Measurements from ENCODE around the gene RPN1.
"Not testable (repeated sequence)": the region's sequence is repeated elsewhere in the genome, so short reads cannot be mapped to it uniquely, and the experiment has no call there.

RPN1 gene

DNA sequence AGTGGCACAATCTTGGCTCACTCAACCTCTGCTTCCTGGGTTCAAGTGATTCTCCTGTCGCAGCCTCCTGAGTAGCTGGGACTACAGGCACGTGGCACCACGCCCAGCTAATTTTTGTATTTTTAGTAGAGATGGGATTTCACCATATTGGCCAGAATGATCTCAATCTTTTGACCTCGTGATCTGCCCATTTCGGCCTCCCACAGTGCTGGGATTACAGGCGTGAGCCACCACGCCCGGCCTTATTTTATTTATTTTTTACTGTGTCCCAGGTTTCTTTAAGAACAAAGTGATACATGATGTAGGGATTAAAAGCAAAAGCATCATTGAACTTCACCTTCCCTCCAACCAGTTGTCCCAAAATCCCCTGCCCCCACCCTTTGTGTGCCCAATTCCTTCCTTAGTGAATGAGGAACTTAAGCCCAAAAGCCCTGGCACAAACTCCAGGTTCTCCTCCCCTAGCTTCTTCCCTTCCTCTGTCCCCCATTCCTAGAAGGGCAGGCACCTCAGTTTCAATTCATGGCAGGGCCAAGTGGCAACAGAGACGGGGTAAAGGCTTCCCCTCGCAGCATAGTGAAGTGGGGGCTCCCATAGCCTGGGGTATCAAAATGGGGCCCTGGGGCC, 23.7 kb upstream of the RPN1 start:
- Mint-ChIP-seq H3K4me1 (peaks cover 21% of the 10 kb centered on the region), H3K36me3 (peaks cover 3% of the 10 kb centered on the region), H3K4me3 (no peak overlapping the region), H3K27ac (peak overlapping the region; percentile 86), H3K9me3 (peaks cover 2% of the 10 kb centered on the region), H3K27me3 (peaks cover 39% of the 10 kb centered on the region)
- DNase-seq, result no peak
- CTCF ChIA-PET, result interaction anchor here (0.7 kb wide), 1 partner anchor 57 kb away, joined by 3 read pairs; no protein-coding TSS in a partner anchor

DNA sequence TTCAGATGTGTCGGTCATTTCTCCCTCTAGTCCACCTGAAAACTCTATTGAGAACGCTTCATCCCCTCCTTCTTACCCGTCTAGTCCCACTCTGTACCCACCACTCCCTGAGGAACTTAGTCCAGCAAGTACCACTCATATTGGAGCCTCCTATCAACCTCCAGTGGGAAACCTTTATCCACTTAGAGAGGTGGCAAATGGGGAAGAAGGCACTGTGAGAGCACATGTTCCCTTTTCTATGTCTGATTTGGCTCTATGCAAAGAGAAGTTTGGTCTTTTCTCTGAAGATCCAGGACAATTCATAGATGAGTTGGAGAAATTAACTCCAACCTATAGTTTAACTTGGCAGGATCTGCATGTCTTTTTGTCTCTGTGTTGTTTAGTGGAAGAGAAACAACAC, 17.0 kb upstream of the RPN1 start:
- Mint-ChIP-seq H3K27ac (no peak overlapping the region), H3K27me3 (peaks cover 72% of the 10 kb centered on the region), H3K9me3 (no peaks in the 10 kb centered on the region), H3K4me3 (no peak overlapping the region), H3K4me1 (peaks cover 5% of the 10 kb centered on the region), H3K36me3 (no peaks in the 10 kb centered on the region)
- DNase-seq, result no peak
- CTCF ChIA-PET, result interaction anchor here (2.6 kb wide), 1 partner anchor 13 kb away, joined by 8 read pairs; no protein-coding TSS in a partner anchor

DNA sequence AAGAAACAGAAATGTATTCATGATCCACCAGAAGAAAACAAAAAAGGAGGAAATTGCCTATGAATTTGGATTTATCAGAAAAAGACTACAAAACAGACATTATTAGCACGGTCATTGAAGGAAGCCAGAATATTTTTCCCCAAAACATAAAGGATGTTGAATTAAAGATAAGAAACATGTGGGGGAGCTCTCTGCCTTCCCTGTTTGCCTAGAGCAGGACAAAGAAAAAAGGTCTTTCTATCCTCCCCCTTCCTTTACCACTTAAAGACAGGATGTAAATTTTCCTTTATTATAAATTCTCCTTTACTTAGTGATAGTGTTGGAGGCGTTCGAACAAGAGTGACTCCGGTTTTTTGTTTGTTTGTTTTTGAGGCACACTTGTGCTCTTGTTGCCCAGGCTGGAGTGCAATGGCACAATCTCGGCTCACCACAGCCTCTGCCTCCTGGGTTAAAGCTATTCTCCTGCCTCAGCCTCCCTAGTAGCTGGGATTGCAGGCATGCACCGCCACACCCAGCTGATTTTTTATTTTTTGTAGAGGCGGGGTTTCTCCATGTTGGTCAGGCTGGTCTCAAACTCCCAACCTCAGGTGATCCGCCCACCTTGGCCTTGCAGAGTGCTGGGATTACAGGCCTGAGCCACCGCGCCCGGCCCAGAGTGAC, 14.9 kb upstream of the RPN1 start:
- Mint-ChIP-seq H3K27me3 (peaks cover 57% of the 10 kb centered on the region), H3K9me3 (no peaks in the 10 kb centered on the region), H3K4me1 (peaks cover 2% of the 10 kb centered on the region), H3K27ac (no peak overlapping the region), H3K4me3 (no peak overlapping the region), H3K36me3 (no peaks in the 10 kb centered on the region)
- DNase-seq, result no peak
- CTCF ChIA-PET, result no interaction called here

DNA sequence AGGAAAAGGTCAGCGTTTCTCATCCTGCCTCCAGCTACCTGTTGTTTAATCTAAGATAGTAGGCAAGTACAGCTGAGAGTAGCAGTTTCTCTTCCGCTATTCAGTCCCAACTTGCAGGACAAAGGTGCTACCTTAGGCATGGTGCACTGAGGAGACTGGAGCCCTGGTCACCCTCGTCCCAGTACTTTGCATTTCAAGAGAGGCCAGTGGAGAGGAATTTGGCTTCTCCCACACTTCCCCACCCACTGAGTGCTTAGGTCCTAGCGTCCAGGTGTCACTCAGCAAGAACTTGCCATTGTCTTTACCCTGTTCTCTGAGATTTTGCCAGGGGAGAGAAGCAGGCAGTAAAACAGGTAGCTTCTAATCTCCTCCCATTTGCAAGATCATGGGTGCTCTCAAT, 12.5 kb upstream of the RPN1 start:
- H3K4me1 Mint-ChIP-seq, result peaks cover 2% of the 10 kb centered on the region
- peaks cover 45% of the 10 kb centered on the region for H3K27me3 Mint-ChIP-seq
- no peaks in the 10 kb centered on the region for H3K9me3 Mint-ChIP-seq
- H3K36me3 Mint-ChIP-seq, result no peaks in the 10 kb centered on the region
- H3K27ac Mint-ChIP-seq, result no peak overlapping the region
- no peak overlapping the region for H3K4me3 Mint-ChIP-seq
- CTCF ChIA-PET, result interaction anchor here (0.9 to 2.4 kb wide), 2 partner anchors 12 to 17 kb away, joined by 4 to 8 read pairs; no protein-coding TSS in a partner anchor
- no peak for DNase-seq

DNA sequence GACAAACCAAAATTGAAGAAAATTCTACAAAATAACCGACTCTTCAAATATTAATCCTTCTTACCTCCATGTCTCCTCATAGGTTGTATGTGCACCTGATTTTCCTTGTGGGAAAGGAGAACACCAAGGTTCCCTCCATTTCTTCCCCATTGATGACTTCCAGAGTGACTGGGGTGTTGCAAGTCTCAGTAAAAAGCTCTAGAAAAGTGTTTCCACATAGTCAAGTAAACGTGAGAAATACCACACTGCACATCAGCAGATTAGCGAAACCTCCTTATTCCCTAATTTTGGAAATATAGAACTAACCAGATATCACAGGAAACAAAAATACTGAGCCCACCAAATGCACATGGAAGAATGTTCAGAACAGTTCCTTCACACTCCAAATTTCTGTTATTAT, 4.9 kb upstream of the RPN1 start:
- H3K36me3 Mint-ChIP-seq, result peaks cover 1% of the 10 kb centered on the region
- no peak for DNase-seq
- peaks cover 18% of the 10 kb centered on the region for H3K4me1 Mint-ChIP-seq
- H3K27ac Mint-ChIP-seq, result no peak overlapping the region
- H3K4me3 Mint-ChIP-seq, result no peak overlapping the region
- H3K27me3 Mint-ChIP-seq, result peaks cover 13% of the 10 kb centered on the region
- CTCF ChIA-PET, result interaction anchor here (3.2 kb wide), 1 partner anchor 38 kb away, joined by 15 read pairs; no protein-coding TSS in a partner anchor
- H3K9me3 Mint-ChIP-seq, result no peaks in the 10 kb centered on the region

DNA sequence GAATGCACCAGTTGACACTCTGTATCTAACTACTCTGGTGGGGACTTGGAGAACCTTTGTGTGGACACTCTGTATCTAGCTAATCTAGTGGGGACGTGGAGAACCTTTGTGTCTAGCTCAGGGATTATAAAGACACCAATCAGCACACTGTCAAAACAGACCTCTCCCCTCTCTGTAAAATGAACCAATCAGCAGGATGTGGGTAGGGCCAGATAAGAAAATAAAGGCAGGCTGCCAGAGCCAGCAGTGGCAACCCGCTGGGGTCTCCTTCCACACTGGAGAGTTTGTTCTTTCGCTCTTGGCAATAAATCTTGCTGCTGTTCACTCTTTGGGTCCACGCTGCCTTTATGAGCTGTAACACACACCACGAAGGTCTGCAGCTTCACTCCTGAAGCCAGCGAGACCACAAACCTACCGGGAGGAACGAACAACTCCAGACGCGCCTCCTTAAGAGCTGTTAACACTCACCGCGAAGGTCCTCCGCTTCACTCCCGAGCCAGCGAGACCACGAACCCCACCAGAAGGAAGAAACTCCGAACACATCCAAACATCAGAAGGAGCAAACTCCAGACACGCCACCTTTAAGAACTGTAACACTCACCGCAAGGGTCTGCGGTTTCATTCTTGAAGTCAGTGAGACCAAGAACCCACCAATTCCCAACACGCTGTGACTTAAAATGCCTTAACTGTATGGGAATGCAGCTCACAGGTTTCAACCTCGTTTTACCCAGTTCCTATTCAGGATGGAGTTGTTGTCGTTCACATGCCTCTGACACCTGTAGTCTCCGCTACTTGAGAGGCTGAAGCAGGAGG, 3.6 kb upstream of the RPN1 start:
- not testable (repeated sequence) for H3K36me3 Mint-ChIP-seq, H3K27me3 Mint-ChIP-seq, H3K9me3 Mint-ChIP-seq
- peaks cover 21% of the 10 kb centered on the region for H3K4me1 Mint-ChIP-seq
- CTCF ChIA-PET, result interaction anchor here (0.7 to 3.2 kb wide), 9 partner anchors 21 to 194 kb away, joined by 3 to 15 read pairs (median 3); no protein-coding TSS in a partner anchor
- H3K4me3 Mint-ChIP-seq, result peak overlapping the region; percentile 60
- DNase-seq, result peak; percentile 58
- peak overlapping the region; percentile 2 for H3K27ac Mint-ChIP-seq

DNA sequence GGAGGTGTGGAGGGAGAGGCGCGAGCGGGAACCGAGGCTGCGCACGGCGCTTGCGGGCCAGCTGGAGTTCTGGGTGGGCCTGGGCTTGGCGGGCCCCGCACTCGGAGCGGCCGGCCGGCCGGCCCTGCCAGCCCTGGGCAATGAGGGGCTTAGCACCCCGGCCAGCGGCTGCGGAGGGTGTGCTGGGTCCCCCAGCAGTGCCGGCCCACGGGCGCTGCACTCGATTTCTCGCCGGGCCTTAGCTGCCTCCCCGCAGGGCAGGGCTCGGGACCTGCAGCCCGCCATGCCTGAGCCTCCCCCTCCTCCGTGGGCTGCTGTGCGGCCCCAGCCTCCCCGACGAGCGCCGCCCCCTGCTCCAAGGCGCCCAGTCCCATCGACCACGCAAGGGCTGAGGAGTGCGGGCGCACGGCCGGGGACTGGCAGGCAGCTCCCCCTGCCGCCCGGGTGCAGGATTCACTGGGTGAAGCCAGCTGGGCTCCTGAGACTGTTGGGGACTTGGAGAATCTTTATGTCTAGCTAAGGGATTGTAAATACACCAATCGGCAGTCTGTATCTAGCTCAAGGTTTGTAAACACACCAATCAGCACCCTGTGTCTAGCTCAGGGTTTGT, 2.9 kb upstream of the RPN1 start:
- H3K27ac Mint-ChIP-seq, result peak overlapping the region; percentile 2
- H3K4me3 Mint-ChIP-seq, result peak overlapping the region; percentile 60
- not testable (repeated sequence) for H3K9me3 Mint-ChIP-seq, H3K36me3 Mint-ChIP-seq, H3K27me3 Mint-ChIP-seq
- CTCF ChIA-PET, result interaction anchor here (0.7 to 3.2 kb wide), 9 partner anchors 22 to 195 kb away, joined by 3 to 15 read pairs (median 3); no protein-coding TSS in a partner anchor
- peak; percentile 68 for DNase-seq
- peaks cover 28% of the 10 kb centered on the region for H3K4me1 Mint-ChIP-seq

DNA sequence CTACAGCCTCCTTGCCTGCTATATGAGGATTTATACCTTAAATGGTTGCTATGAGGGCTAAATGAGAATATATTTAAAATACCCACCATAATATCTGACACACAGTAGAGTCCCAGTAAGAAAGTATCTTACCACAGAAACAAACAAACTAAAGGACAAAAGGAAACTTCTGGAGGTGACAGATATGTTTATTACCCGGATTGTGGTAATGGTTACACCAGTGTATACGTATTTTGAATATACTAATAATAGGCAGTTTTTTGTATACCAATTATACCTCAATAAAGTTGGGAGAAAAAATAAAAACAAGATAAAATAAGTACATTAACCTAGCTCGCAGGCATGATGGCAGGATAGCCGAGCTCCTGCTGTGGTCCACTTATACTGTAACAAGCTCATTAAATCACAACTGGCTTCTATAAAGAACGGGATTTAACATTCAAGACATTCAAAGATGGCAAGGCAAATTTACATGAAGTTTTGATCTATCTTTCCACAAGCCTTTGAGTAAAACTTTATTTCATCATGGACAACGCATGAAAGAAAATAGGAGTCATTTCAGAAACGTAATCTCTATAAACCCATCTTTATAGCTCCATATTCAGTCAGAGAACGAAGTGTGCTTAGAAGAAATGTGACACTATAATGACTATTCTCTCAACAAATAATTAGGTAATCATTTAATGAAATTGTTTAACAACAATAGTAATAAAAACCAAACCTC, 1.5 kb downstream of the RPN1 start:
- DNase-seq, result no peak
- Mint-ChIP-seq H3K4me3 (peak overlapping the region; percentile 83), H3K4me1 (peaks cover 42% of the 10 kb centered on the region), H3K9me3 (no peaks in the 10 kb centered on the region), H3K36me3 (peaks cover 25% of the 10 kb centered on the region), H3K27ac (peak overlapping the region; percentile 88), H3K27me3 (no peaks in the 10 kb centered on the region)
- CTCF ChIA-PET, result interaction anchor here (1.2 kb wide), 2 partner anchors 10 to 20 kb away, joined by 3 to 5 read pairs; no protein-coding TSS in a partner anchor

DNA sequence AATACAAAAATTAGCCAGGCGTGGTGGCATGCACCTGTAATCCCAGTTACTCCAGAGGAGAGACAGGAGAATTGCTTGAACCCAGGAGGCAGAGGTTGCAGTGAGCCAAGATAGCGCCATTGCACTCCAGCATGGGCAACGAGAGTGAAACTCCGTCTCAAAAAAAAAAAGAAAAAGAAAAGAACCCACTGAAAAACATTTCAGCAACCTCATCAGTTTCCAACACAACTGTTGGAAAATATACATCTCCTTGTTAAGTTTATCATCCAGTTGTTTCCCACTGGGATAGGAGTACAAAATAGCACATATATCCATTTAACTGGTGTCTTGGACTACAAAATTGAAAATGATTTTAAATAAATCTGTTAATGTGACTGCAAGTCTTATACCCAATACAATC, 2.2 kb downstream of the RPN1 start:
- DNase-seq, result no peak
- no peaks in the 10 kb centered on the region for H3K9me3 Mint-ChIP-seq
- H3K27me3 Mint-ChIP-seq, result no peaks in the 10 kb centered on the region
- peaks cover 36% of the 10 kb centered on the region for H3K4me1 Mint-ChIP-seq
- peaks cover 28% of the 10 kb centered on the region for H3K36me3 Mint-ChIP-seq
- H3K4me3 Mint-ChIP-seq, result peak overlapping the region; percentile 83
- H3K27ac Mint-ChIP-seq, result peak overlapping the region; percentile 14
- CTCF ChIA-PET, result no interaction called here

DNA sequence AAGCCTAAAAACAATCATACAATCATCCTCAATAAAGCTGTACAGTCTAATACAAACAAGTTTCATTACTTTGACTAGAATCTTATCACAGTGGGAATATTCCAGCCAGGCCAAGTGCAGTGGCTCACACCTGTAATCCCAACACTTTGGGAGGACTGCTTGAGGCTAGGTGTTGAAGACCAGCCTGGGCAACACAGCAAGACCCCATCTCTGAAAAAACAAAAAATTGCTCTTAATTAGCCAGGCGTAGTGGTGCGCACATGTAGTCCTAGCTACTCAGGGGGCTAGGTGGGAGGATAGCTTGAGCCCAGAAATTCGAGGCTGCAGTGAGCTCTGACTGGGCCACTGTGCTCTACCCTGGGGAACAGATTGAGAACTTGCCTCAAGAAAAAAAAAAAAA, 3.3 kb downstream of the RPN1 start:
- peak overlapping the region; percentile 26 for H3K27ac Mint-ChIP-seq
- H3K9me3 Mint-ChIP-seq, result no peaks in the 10 kb centered on the region
- no peak overlapping the region for H3K4me3 Mint-ChIP-seq
- no peaks in the 10 kb centered on the region for H3K27me3 Mint-ChIP-seq
- no peak for DNase-seq
- H3K36me3 Mint-ChIP-seq, result peaks cover 37% of the 10 kb centered on the region
- CTCF ChIA-PET, result interaction anchor here (0.9 to 1.4 kb wide), 3 partner anchors 19 to 33 kb away, joined by 3 to 4 read pairs (median 3); no protein-coding TSS in a partner anchor
- H3K4me1 Mint-ChIP-seq, result peaks cover 34% of the 10 kb centered on the region

DNA sequence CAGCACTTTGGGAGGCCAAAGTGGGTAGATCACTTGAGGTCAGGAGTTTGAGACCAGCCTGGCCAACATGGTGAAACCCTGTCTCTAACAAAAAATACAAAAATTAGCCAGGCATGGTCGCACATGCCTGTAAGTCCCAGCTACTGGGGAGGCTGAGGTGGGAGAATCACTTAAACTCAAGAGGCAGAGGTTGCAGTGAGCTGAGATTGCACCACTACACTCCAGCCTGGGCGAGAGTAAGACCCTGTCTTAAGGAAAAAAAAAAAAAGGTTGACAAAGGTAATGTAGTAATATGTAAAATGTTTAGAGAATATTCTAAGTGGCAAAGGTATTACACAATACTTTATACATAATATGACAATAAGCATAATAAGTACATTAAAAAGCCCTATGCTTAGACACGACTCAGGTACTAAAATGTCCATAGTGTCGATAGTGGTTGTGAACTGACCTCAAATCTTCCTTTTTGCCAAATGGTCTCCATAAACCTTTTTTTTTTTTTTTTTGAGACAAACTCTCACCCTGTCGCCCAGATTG, 16.5 kb downstream of the RPN1 start:
- Mint-ChIP-seq H3K36me3 (peaks cover 43% of the 10 kb centered on the region), H3K4me3 (no peak overlapping the region), H3K9me3 (no peaks in the 10 kb centered on the region), H3K4me1 (peaks cover 3% of the 10 kb centered on the region), H3K27ac (no peak overlapping the region), H3K27me3 (no peaks in the 10 kb centered on the region)
- CTCF ChIA-PET, result no interaction called here
- DNase-seq, result no peak

DNA sequence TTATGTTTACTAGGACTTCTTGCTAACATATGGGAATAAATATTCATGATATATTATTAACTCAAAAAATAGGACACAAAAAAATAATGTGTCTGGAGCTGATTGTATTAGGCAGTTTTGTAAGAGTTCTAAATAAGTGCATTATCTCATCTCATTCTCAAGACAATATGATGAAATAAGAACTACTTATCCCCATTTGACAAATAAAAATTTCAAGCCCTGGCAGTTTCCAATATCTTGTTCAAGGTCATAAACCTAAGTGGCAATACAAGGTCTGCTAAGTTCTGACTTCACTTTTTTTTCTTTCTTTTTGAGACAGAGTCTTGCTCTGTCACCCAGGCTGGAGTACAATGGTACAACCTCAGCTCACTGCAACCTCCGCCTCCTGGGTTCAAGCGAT, 18.3 kb downstream of the RPN1 start:
- Mint-ChIP-seq H3K27me3 (no peaks in the 10 kb centered on the region), H3K27ac (no peak overlapping the region), H3K9me3 (no peaks in the 10 kb centered on the region), H3K36me3 (peaks cover 36% of the 10 kb centered on the region), H3K4me3 (no peak overlapping the region), H3K4me1 (peaks cover 3% of the 10 kb centered on the region)
- CTCF ChIA-PET, result interaction anchor here (0.6 to 1.2 kb wide), 3 partner anchors 9 to 614 kb away, joined by 3 read pairs; no protein-coding TSS in a partner anchor
- no peak for DNase-seq

DNA sequence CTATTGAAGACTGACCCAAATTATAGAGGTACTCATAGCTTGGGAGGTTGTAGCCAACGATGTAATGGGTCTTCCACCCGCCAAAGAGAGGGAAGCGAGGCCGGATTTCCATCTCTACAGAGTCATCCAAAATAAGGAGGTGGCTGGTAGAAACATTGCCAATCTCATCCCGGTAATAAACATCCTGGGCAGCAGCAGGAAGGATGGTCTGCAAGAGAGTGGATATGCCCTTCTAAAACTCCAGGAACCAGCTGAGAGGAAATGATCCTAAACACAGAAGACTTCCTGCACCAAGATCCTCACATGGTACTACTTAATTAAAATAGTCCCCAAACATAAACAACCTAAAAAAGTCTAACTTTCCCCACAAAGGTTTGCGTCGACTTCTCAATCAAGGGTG, 20.7 kb downstream of the RPN1 start:
- no peak for DNase-seq
- peaks cover 3% of the 10 kb centered on the region for H3K4me1 Mint-ChIP-seq
- peaks cover 54% of the 10 kb centered on the region for H3K36me3 Mint-ChIP-seq
- CTCF ChIA-PET, result interaction anchor here (1.2 kb wide), 1 partner anchor 19 kb away, joined by 5 read pairs; no protein-coding TSS in a partner anchor
- H3K27ac Mint-ChIP-seq, result no peak overlapping the region
- no peaks in the 10 kb centered on the region for H3K27me3 Mint-ChIP-seq
- no peaks in the 10 kb centered on the region for H3K9me3 Mint-ChIP-seq
- no peak overlapping the region for H3K4me3 Mint-ChIP-seq
